ENCODE measurements around the gene RFTN1. TPM values are rescaled to one million over a fixed set of nuclear protein-coding genes. Genes with fewer than 3 reads are reported as not detected.

RFTN1 gene
- total RNA-seq, 1 experiment from 2014 or later: 9.7 TPM

- DNase-seq (ENCODE audit: low read depth): no peak
- in situ Hi-C loops (cut with HindIII; ENCODE audit: low pct_unique_long_range_greater_than_20kb, low sequenced_read_pairs): no loop called here
Observed at GRCh38 chr3:16404349-16404895, 109.1 kb downstream of the RFTN1 start.

- in situ Hi-C loops (cut with HindIII; ENCODE audit: low pct_unique_long_range_greater_than_20kb, low sequenced_read_pairs): no loop called here
- no peak for DNase-seq (ENCODE audit: low read depth)
Observed at GRCh38 chr3:16402451-16402850, 111.0 kb downstream of the RFTN1 start.

GRCh38 chr3:16401273-16401672 is 112.2 kb downstream of the RFTN1 start:
- in situ Hi-C loops (cut with HindIII; ENCODE audit: low pct_unique_long_range_greater_than_20kb, low sequenced_read_pairs): no loop called here
- DNase-seq (ENCODE audit: low read depth): no peak

- no peak for DNase-seq (ENCODE audit: low read depth)
- in situ Hi-C loops (cut with HindIII; ENCODE audit: low pct_unique_long_range_greater_than_20kb, low sequenced_read_pairs): no loop called here
Observed at GRCh38 chr3:16400106-16400931, 113.2 kb downstream of the RFTN1 start.

- in situ Hi-C loops (cut with HindIII; ENCODE audit: low pct_unique_long_range_greater_than_20kb, low sequenced_read_pairs): no loop called here
- peak; percentile 60 for DNase-seq (ENCODE audit: low read depth)
Observed at GRCh38 chr3:16399473-16399872, 114.0 kb downstream of the RFTN1 start.

GRCh38 chr3:16398648-16399047 is 114.9 kb downstream of the RFTN1 start:
- in situ Hi-C loops (cut with HindIII; ENCODE audit: low pct_unique_long_range_greater_than_20kb, low sequenced_read_pairs): no loop called here
- DNase-seq (ENCODE audit: low read depth): no peak

GRCh38 chr3:16396202-16396601 is 117.3 kb downstream of the RFTN1 start:
- in situ Hi-C loops (cut with HindIII; ENCODE audit: low pct_unique_long_range_greater_than_20kb, low sequenced_read_pairs): no loop called here
- no peak for DNase-seq (ENCODE audit: low read depth)

- in situ Hi-C loops (cut with HindIII; ENCODE audit: low pct_unique_long_range_greater_than_20kb, low sequenced_read_pairs): no loop called here
- DNase-seq (ENCODE audit: low read depth): no peak
Observed at GRCh38 chr3:16395212-16395611, 118.3 kb downstream of the RFTN1 start.

GRCh38 chr3:16394639-16395038 is 118.9 kb downstream of the RFTN1 start:
- no peak for DNase-seq (ENCODE audit: low read depth)
- in situ Hi-C loops (cut with HindIII; ENCODE audit: low pct_unique_long_range_greater_than_20kb, low sequenced_read_pairs): no loop called here

- in situ Hi-C loops (cut with HindIII; ENCODE audit: low pct_unique_long_range_greater_than_20kb, low sequenced_read_pairs): no loop called here
- DNase-seq (ENCODE audit: low read depth): no peak
Observed at GRCh38 chr3:16392717-16393116, 120.8 kb downstream of the RFTN1 start.

GRCh38 chr3:16392065-16392464 is 121.4 kb downstream of the RFTN1 start:
- no peak for DNase-seq (ENCODE audit: low read depth)
- in situ Hi-C loops (cut with HindIII; ENCODE audit: low pct_unique_long_range_greater_than_20kb, low sequenced_read_pairs): no loop called here

GRCh38 chr3:16390581-16390980 is 122.9 kb downstream of the RFTN1 start:
- in situ Hi-C loops (cut with HindIII; ENCODE audit: low pct_unique_long_range_greater_than_20kb, low sequenced_read_pairs): no loop called here
- no peak for DNase-seq (ENCODE audit: low read depth)

- in situ Hi-C loops (cut with HindIII; ENCODE audit: low pct_unique_long_range_greater_than_20kb, low sequenced_read_pairs): no loop called here
- DNase-seq (ENCODE audit: low read depth): no peak
Observed at GRCh38 chr3:16388850-16389441, 124.6 kb downstream of the RFTN1 start.

- no peak for DNase-seq (ENCODE audit: low read depth)
- in situ Hi-C loops (cut with HindIII; ENCODE audit: low pct_unique_long_range_greater_than_20kb, low sequenced_read_pairs): no loop called here
Observed at GRCh38 chr3:16386561-16386960, 126.9 kb downstream of the RFTN1 start.

GRCh38 chr3:16385151-16385550 is 128.3 kb downstream of the RFTN1 start:
- in situ Hi-C loops (cut with HindIII; ENCODE audit: low pct_unique_long_range_greater_than_20kb, low sequenced_read_pairs): no loop called here
- no peak for DNase-seq (ENCODE audit: low read depth)

GRCh38 chr3:16383864-16384263 is 129.6 kb downstream of the RFTN1 start:
- in situ Hi-C loops (cut with HindIII; ENCODE audit: low pct_unique_long_range_greater_than_20kb, low sequenced_read_pairs): no loop called here
- no peak for DNase-seq (ENCODE audit: low read depth)

GRCh38 chr3:16382845-16383244 is 130.7 kb downstream of the RFTN1 start:
- no peak for DNase-seq (ENCODE audit: low read depth)
- in situ Hi-C loops (cut with HindIII; ENCODE audit: low pct_unique_long_range_greater_than_20kb, low sequenced_read_pairs): no loop called here

GRCh38 chr3:16381426-16381825 is 132.1 kb downstream of the RFTN1 start:
- in situ Hi-C loops (cut with HindIII; ENCODE audit: low pct_unique_long_range_greater_than_20kb, low sequenced_read_pairs): no loop called here
- no peak for DNase-seq (ENCODE audit: low read depth)

- in situ Hi-C loops (cut with HindIII; ENCODE audit: low pct_unique_long_range_greater_than_20kb, low sequenced_read_pairs): no loop called here
- DNase-seq (ENCODE audit: low read depth): no peak
Observed at GRCh38 chr3:16380421-16380820, 133.1 kb downstream of the RFTN1 start.

GRCh38 chr3:16379838-16380237 is 133.7 kb downstream of the RFTN1 start:
- in situ Hi-C loops (cut with HindIII; ENCODE audit: low pct_unique_long_range_greater_than_20kb, low sequenced_read_pairs): no loop called here

More at GRCh38 chr3:16379838-16380237, 133.7 kb downstream of the RFTN1 start:
- DNase-seq (ENCODE audit: low read depth): no peak

All from Caki2 (cell line).